GM12873 (cell line): ENCODE measurements around the gene TMEM101.

Experiments used
- CTCF ChIP-seq: IDR thresholded peaks from 2 replicates; pipeline ENCODE4 v1.5.1; 2012; ENCODE audit warnings: low read depth, mild to moderate bottlenecking, moderate library complexity, low read length, control low read depth; ENCODE audit not compliant: insufficient read depth; ENCODE audit errors: missing control alignments

TMEM101 gene

GRCh38 chr17:44014437-44015172 is at the start of gene TMEM101:
TMEM101 (minus strand) TSS chr17:44014963; CDS start chr17:44014952, 11 bp downstream.
- no peak for TF ChIP-seq CTCF

DNA sequence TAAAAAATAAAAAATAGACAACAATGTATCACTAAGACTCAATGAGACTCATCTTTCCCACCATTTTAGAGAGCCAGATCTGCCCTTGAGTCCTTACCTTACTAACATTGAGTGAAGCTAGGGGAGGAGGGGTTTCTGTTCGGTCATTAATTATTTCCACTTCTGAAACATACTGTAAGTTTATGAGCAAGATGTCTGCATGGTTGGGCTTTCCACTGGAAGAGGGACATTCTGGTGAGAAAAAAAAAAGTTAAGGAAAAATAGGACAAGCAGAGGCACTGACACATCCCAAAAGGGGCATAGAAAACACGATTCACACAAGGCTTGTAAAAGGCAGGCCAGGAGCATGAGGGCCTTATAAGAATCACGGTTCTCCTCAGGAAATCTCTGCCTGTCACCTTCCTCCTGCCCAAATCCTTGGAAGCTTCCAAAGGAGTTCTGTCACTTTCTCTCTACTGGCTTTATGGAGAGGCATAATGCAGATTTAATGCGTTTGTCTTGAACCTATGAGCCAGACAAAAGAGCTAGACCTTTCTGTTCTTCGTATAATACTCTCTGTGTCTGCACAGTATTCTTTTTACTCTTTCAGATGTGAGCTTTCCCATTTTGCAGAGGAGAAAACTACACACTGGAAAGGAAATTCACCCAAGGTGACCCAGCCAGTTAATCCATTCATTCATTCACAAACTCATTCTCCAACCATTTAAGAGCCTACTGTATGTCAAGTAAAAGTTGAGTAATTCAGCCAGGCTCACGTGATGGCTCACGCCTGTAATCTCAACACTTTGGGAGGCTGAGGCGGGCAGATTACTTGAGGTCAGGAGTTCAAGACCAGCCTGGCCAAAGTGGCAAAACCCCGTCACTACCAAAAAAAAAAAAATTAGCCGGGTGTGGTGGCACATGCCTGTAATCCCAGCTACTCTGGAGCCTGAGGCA is 49.2 kb upstream of the TMEM101 start:
- TF ChIP-seq CTCF, result no peak

DNA sequence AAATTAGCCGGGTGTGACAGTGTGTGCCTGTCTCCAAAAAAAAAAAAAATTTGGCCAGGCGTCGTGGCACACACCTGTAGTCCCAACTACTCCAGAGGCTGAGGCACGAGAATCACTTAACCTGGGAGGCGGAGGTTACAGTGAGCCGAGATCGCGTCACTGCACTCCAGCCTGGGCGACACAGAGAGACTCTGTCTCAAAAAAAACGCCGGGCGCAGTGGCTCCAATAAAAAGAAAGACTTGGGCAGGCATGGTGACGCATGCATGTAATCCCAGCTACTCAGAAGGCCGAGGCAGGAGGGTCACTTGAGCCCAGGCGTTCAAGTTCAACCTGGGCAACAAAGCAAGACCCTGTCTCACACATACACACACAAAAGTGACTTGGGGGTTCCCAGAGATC is 48.1 kb upstream of the TMEM101 start:
- no peak for TF ChIP-seq CTCF

DNA sequence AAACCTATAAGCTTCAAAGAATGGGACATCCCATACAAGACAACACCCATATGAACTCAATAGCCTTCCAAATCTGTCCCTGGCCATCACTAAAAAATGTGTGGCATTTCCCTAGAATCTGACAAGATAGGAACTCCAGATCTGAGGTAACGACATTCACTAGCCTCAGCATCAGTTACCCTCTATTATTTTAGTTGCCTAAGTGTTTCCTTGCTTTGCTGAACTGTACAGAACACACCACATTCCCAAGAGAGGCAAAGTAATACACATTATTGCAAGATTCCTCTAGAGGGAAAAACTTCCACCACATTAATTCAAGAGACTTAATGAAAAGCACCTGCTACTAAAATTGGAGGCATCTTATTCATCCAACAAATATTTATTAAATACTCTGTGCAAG is 46.7 kb upstream of the TMEM101 start:
- no peak for TF ChIP-seq CTCF

DNA sequence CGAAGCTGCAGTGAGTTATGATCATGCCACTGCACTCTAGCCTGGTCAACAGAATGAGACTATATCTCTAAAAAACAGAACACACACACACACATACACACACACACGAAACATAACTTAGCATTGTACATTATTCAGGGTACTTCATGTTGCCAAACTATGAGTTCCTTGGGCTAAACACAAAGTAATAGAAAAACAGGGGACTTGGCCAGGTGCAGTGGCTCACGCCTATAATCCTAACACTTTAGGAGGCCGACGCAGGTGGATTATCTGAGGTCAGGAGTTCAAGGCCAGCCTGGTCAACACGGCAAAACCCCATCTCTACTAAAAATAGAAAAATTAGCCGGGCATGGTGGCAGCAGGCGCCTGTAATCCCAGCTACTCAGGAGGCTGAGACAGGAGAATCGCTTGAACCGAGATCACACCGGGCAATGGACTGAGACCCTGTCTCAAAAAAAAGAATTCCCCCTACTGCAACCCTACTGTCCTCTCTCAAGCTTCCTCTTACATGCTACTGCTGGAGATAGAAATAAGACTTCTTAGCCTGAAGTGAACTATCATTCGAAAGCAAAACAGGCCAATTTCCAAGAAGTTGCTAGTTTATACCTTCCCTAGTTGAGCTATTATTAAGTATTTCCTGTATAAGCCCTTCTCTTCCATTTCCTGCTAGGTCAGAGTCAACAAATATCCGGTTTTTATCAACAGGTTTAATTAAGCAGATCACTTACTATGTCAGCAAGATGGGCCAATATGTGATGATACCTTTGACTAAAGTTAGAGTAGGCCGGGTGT is 44.5 kb upstream of the TMEM101 start:
- no peak for TF ChIP-seq CTCF

DNA sequence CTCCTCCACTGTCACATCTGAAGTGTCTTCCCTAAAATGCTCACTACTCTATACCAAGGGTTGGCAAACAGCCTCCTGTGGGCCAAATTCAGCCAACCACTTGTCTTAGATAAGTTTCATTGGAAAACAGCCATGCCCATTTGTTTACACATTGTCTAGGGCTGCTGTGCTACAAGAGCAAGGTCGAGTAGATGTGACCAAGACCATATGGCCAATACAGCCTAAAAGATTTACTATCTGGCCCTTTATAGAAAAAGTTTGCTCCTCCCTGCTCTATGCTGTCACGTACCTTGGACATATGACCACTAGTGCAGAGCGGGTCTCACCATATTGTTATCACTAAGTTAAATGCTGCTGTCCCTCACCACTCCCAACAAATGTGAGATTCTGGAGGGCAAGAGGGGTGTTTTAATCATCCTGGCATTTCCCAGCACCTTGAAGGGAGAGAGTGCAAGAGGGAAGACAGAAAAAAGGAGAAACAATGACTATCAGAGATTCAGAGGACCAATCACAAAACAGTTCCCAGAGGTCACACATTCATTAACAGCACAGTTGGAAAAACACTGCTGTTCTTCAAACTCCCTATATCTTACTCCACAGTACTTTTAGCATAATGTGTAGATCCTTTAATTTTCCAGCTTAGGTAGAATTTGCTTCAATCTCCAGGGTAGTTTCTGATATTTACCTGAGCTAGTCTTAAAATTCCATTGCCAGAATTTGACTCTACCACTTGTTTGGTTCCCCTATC is 38.5 kb upstream of the TMEM101 start:
- TF ChIP-seq CTCF, result no peak
